WERI-Rb-1 (cell line): ENCODE results near the gene CLNK.

ENCODE experiments used
- DNase-seq: peaks from one replicate; pipeline ENCODE4 v3.0.0-alpha.2; 2020
- H3K27ac ChIP-seq: fragments of 250-450 bp; sonication (Bioruptor Pico); 2 replicates; pipeline ENCODE4 v1.5.1; 2020; ENCODE audit warnings: mild to moderate bottlenecking, moderate library complexity
- H3K27me3 ChIP-seq: fragments of 250-450 bp; sonication (Bioruptor Pico); 2 replicates; pipeline ENCODE4 v1.5.1; 2021; ENCODE audit warnings: mild to moderate bottlenecking, low read depth, moderate library complexity; ENCODE audit not compliant: insufficient read depth, severe bottlenecking
- H3K36me3 ChIP-seq: fragments of 250-450 bp; sonication (Bioruptor Pico); 2 replicates; pipeline ENCODE4 v1.5.1; 2020; ENCODE audit warnings: mild to moderate bottlenecking, moderate library complexity
- H3K4me3 ChIP-seq: 2 replicates; pipeline ENCODE4 v1.5.1; 2011; ENCODE audit warnings: low read depth, mild to moderate bottlenecking, control low read depth, low read length
- H3K9me3 ChIP-seq: fragments of 250-450 bp; sonication (Bioruptor Pico); 2 replicates; pipeline ENCODE4 v1.5.1; 2021; ENCODE audit warnings: mild to moderate bottlenecking, moderate library complexity; ENCODE audit not compliant: severe bottlenecking
- CTCF ChIP-seq: IDR thresholded peaks from 2 replicates; pipeline ENCODE4 v1.5.1; 2011; ENCODE audit warnings: low read depth, mild to moderate bottlenecking, control low read depth, inconsistent platforms, low read length

Gene CLNK

GRCh38 chr4:10677796-10678497 is 6.6 kb downstream of the CLNK start:
- Histone ChIP-seq H3K27me3 (no peaks in the 10 kb centered on the region), H3K27ac (no peak overlapping the region), H3K36me3 (no peaks in the 10 kb centered on the region), H3K9me3 (no peaks in the 10 kb centered on the region), H3K4me3 (no peak overlapping the region)
- TF ChIP-seq CTCF, result no peak
- DNase-seq, result no peak

- H3K27me3 ChIP-seq, result no peaks in the 10 kb centered on the region
- H3K4me3 ChIP-seq, result no peak overlapping the region
- no peaks in the 10 kb centered on the region for H3K36me3 ChIP-seq
- H3K27ac ChIP-seq, result no peak overlapping the region
- DNase-seq, result no peak
- H3K9me3 ChIP-seq, result no peaks in the 10 kb centered on the region
- TF ChIP-seq CTCF, result no peak
Measured at GRCh38 chr4:10673817-10674369, 10.7 kb downstream of the CLNK start.

GRCh38 chr4:10672379-10672778 is 12.2 kb downstream of the CLNK start:
- Histone ChIP-seq H3K27me3 (no peaks in the 10 kb centered on the region), H3K4me3 (no peak overlapping the region), H3K36me3 (no peaks in the 10 kb centered on the region), H3K27ac (no peak overlapping the region), H3K9me3 (no peaks in the 10 kb centered on the region)
- DNase-seq, result no peak
- TF ChIP-seq CTCF, result no peak

- Histone ChIP-seq H3K27ac (no peak overlapping the region), H3K4me3 (no peak overlapping the region), H3K27me3 (no peaks in the 10 kb centered on the region), H3K9me3 (no peaks in the 10 kb centered on the region), H3K36me3 (no peaks in the 10 kb centered on the region)
- DNase-seq, result no peak
- no peak for TF ChIP-seq CTCF
Measured at GRCh38 chr4:10671799-10672198, 12.8 kb downstream of the CLNK start.

- no peak overlapping the region for H3K27ac ChIP-seq
- no peak for DNase-seq
- no peak for TF ChIP-seq CTCF
- no peaks in the 10 kb centered on the region for H3K9me3 ChIP-seq
- H3K27me3 ChIP-seq, result no peaks in the 10 kb centered on the region
- H3K4me3 ChIP-seq, result no peak overlapping the region
- H3K36me3 ChIP-seq, result no peaks in the 10 kb centered on the region
Measured at GRCh38 chr4:10671366-10671765, 13.2 kb downstream of the CLNK start.

GRCh38 chr4:10670321-10670720 is 14.2 kb downstream of the CLNK start:
- H3K9me3 ChIP-seq, result no peaks in the 10 kb centered on the region
- no peak for DNase-seq
- no peak overlapping the region for H3K27ac ChIP-seq
- no peak overlapping the region for H3K4me3 ChIP-seq
- TF ChIP-seq CTCF, result no peak
- H3K36me3 ChIP-seq, result no peaks in the 10 kb centered on the region
- H3K27me3 ChIP-seq, result no peaks in the 10 kb centered on the region
